Glutamatergic neuron (in vitro differentiated cells): ENCODE measurements around the gene PSMB3. TPM values are rescaled to one million over a fixed set of nuclear protein-coding genes. Genes with fewer than 3 reads are reported as not detected.
"Not testable (repeated sequence)": the region's sequence is repeated elsewhere in the genome, so short reads cannot be mapped to it uniquely, and the experiment has no call there.

Experiments used
- DNase-seq: peaks from one replicate; pipeline ENCODE4 v3.0.0; 2022
- H3K27ac Mint-ChIP-seq: one replicate; pipeline ENCODE4 v1.8.0; 2020; ENCODE audit warnings: mild to moderate bottlenecking, mixed read lengths, inconsistent platforms; ENCODE audit not compliant: unreplicated experiment
- H3K27me3 Mint-ChIP-seq: one replicate; pipeline ENCODE4 v1.8.0; 2020; ENCODE audit warnings: mild to moderate bottlenecking, moderate library complexity, mixed read lengths, inconsistent platforms; ENCODE audit not compliant: unreplicated experiment
- H3K36me3 Mint-ChIP-seq: one replicate; pipeline ENCODE4 v1.8.0; 2020; ENCODE audit warnings: mild to moderate bottlenecking, mixed read lengths, inconsistent platforms; ENCODE audit not compliant: unreplicated experiment
- H3K4me1 Mint-ChIP-seq: one replicate; pipeline ENCODE4 v1.8.0; 2020; ENCODE audit warnings: mild to moderate bottlenecking, low read depth, mixed read lengths, inconsistent platforms; ENCODE audit not compliant: unreplicated experiment
- H3K4me3 Mint-ChIP-seq: one replicate; pipeline ENCODE4 v1.8.0; 2020; ENCODE audit warnings: mild to moderate bottlenecking, mixed read lengths, inconsistent platforms; ENCODE audit not compliant: unreplicated experiment
- H3K9me3 Mint-ChIP-seq: one replicate; pipeline ENCODE4 v1.8.0; 2020; ENCODE audit warnings: mild to moderate bottlenecking, moderate library complexity, mixed read lengths, inconsistent platforms; ENCODE audit not compliant: unreplicated experiment
- total RNA-seq: library from RNA; stranded (reverse); fragmentation: NEBNext Ultra II Directional; extraction: Animal tissue kit (Norgen Biotek cat#: 25700); gene quantifications from one replicate; pipeline ENCODE4 v1.2.1, GENCODE V29; 2021; ENCODE audit not compliant: unreplicated experiment
- TF ChIP-seq, protein P1 (sequence below): fragments of 200-600 bp; sonication (generic); IDR thresholded peaks from one replicate; pipeline ENCODE4 v1.5.0; 2021; ENCODE audit not compliant: partially characterized antibody, unreplicated experiment

The PSMB3 gene
- total RNA-seq, 1 donor from 2014 or later = 121 TPM

DNA sequence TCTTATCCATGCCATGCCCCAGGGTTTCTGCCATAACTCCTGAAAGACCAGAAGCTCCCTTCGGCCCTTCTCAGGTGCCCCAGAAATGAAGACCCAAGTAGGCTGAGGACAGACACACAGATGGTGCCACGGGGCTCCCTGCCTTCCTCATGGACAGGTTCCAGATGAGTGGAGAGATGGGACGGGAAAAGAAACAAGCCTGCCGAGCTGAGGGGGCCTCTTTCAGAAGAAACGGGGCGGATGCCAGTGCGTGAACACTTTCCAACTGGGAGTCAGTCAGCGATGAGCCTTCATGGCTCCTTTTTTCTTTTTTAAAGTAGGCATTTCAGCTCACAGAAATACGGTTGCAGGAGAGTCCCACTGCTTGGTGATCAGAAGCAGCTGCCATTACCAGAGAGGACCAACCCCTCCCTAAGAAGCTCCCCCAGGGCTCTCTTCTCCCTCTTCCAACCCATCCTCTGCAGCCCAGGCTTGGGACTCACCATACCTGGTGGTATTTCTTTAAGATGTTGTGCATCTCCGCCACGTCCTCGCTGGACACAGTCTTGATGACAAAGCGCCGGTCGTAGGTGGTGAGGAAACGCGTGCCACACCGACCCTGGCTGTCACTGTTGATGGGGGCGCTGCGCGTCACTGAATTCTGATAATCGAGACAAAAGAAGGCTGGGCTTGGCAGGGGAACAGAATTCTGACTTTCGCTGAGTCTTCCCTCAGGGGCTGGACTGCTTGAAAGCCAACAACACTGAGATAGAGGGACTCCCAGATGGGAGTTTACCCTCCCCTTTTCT is 27.6 kb downstream of the PSMB3 start:
- H3K27ac Mint-ChIP-seq = no peak overlapping the region
- no peaks in the 10 kb centered on the region for H3K27me3 Mint-ChIP-seq
- peaks cover 2% of the 10 kb centered on the region for H3K9me3 Mint-ChIP-seq
- H3K36me3 Mint-ChIP-seq = no peaks in the 10 kb centered on the region
- TF ChIP-seq, protein P1, sequence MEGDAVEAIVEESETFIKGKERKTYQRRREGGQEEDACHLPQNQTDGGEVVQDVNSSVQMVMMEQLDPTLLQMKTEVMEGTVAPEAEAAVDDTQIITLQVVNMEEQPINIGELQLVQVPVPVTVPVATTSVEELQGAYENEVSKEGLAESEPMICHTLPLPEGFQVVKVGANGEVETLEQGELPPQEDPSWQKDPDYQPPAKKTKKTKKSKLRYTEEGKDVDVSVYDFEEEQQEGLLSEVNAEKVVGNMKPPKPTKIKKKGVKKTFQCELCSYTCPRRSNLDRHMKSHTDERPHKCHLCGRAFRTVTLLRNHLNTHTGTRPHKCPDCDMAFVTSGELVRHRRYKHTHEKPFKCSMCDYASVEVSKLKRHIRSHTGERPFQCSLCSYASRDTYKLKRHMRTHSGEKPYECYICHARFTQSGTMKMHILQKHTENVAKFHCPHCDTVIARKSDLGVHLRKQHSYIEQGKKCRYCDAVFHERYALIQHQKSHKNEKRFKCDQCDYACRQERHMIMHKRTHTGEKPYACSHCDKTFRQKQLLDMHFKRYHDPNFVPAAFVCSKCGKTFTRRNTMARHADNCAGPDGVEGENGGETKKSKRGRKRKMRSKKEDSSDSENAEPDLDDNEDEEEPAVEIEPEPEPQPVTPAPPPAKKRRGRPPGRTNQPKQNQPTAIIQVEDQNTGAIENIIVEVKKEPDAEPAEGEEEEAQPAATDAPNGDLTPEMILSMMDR = no peak
- DNase-seq = no peak
- no peak overlapping the region for H3K4me3 Mint-ChIP-seq
- peaks cover 3% of the 10 kb centered on the region for H3K4me1 Mint-ChIP-seq

DNA sequence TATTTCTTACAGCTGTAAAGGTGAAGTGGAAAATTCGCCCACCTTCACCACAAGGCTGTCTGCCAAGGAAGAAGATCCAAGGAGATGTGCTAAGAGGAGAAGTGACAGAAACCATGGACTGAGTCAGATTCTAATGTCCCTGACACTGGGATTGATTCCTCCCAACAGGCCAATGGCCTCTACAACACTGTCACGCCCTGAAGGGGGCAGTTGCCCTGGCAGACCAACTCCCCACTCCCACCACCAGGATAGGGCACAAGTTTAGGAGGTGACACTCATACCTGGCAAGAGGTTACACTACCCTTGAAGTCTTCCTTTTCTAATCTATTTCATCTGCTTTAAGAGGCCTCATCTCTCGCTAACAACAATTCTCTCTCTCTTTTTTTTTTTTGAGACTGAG is 30.7 kb downstream of the PSMB3 start:
- no peaks in the 10 kb centered on the region for H3K36me3 Mint-ChIP-seq
- no peak for DNase-seq
- peaks cover 3% of the 10 kb centered on the region for H3K4me1 Mint-ChIP-seq
- TF ChIP-seq, protein P1 = no peak
- no peaks in the 10 kb centered on the region for H3K9me3 Mint-ChIP-seq
- no peaks in the 10 kb centered on the region for H3K27me3 Mint-ChIP-seq
- H3K27ac Mint-ChIP-seq = no peak overlapping the region
- no peak overlapping the region for H3K4me3 Mint-ChIP-seq

DNA sequence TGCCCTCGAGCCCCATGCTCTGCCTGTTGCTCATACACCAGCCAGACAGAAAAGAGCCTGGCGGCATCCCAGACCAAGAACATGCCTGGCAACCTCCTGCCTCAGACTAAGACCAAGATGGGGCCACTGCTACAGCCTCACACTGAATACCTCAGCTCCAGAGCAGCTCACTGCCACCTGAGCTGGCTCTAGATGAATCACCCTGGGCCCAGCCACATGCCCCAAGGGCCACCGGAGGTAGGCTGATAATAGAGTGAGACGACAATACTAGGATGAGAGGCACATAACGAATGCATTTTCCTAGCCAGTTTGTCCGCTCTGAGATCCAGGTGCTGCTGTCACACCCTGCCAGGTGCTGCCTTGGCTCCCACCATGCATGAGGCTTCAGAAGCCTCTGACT is 33.8 kb downstream of the PSMB3 start:
- Mint-ChIP-seq H3K27me3 (peaks cover 4% of the 10 kb centered on the region), H3K36me3 (no peaks in the 10 kb centered on the region), H3K4me1 (peaks cover 16% of the 10 kb centered on the region), H3K27ac (no peak overlapping the region), H3K4me3 (no peak overlapping the region), H3K9me3 (no peaks in the 10 kb centered on the region)
- DNase-seq = no peak
- TF ChIP-seq, protein P1 = no peak

GRCh38 chr17:38787999-38788398 is 35.5 kb downstream of the PSMB3 start:
- H3K36me3 Mint-ChIP-seq, H3K27ac Mint-ChIP-seq, DNase-seq, H3K4me3 Mint-ChIP-seq, H3K9me3 Mint-ChIP-seq, H3K27me3 Mint-ChIP-seq: not testable (repeated sequence)
- peaks cover 16% of the 10 kb centered on the region for H3K4me1 Mint-ChIP-seq

GRCh38 chr17:38789185-38789584 is 36.6 kb downstream of the PSMB3 start:
- DNase-seq = peak; percentile 76
- peaks cover 4% of the 10 kb centered on the region for H3K27me3 Mint-ChIP-seq
- no peaks in the 10 kb centered on the region for H3K9me3 Mint-ChIP-seq
- H3K36me3 Mint-ChIP-seq = no peaks in the 10 kb centered on the region
- H3K4me1 Mint-ChIP-seq = peaks cover 16% of the 10 kb centered on the region
- TF ChIP-seq, protein P1 = no peak
- H3K27ac Mint-ChIP-seq = peak overlapping the region; percentile 65
- H3K4me3 Mint-ChIP-seq = peak overlapping the region; percentile 67

DNA sequence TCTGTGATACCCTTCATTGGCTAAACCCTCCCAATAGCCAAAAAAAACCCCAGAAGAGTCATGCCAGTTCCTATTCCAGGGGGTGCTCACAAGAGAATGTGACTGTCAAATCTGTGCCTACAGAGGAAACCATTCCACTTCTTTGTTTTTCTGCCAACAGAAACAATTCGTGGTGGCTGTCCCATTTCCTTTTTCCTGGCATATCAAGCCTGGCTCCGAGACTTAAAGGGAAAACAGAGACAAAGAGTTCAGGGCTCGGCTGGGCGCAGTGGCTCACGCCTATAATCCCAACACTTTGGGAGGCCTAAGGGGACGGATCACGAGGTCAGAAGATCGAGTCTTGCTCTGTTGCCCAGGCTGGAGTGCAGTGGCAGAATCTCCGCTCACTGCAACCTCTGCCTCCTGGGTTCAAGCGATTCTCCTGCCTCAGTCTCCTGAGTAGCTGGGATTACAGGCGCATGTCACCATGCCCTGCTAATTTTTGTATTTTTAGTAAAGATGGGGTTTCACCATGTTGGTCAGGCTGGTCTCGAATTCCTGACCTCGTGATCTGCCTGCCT is 37.7 kb downstream of the PSMB3 start:
- not testable (repeated sequence) for DNase-seq, H3K36me3 Mint-ChIP-seq, H3K9me3 Mint-ChIP-seq, H3K27me3 Mint-ChIP-seq
- Mint-ChIP-seq H3K4me3 (peak overlapping the region; percentile 46), H3K27ac (peak overlapping the region; percentile 64), H3K4me1 (peaks cover 13% of the 10 kb centered on the region)
